ENCODE measurements around the gene LAPTM5.

The LAPTM5 gene

GRCh38 chr1:30731806-30732276, 25.7 kb downstream of the LAPTM5 start:
- Mint-ChIP-seq H3K4me1 (peaks cover 63 to 79% of the 10 kb centered on the region in 2 donors), H3K9me3 (no peaks in the 10 kb centered on the region), H3K27ac (peak overlapping the region; percentile 96), H3K4me3 (peak overlapping the region; percentile 23 to 63), H3K36me3 (peaks cover 33 to 54% of the 10 kb centered on the region in 2 donors), H3K27me3 (no peaks in the 10 kb centered on the region)
- DNase-seq (no peak), ATAC-seq (replicated peaks) (peak; percentile 46 to 49)

- H3K9me3 Mint-ChIP-seq = no peaks in the 10 kb centered on the region
- H3K4me3 Mint-ChIP-seq = peak overlapping the region; percentile 11 to 63
- peaks cover 27 to 48% of the 10 kb centered on the region in 2 donors for H3K36me3 Mint-ChIP-seq
- DNase-seq = no peak
- ATAC-seq (replicated peaks) = no peak
- no peaks in the 10 kb centered on the region for H3K27me3 Mint-ChIP-seq
- H3K4me1 Mint-ChIP-seq = peaks cover 63 to 73% of the 10 kb centered on the region in 2 donors
- peak overlapping the region; percentile 96 for H3K27ac Mint-ChIP-seq
Measured at GRCh38 chr1:30731109-30731805, 26.3 kb downstream of the LAPTM5 start.

GRCh38 chr1:30730346-30731108, 27.0 kb downstream of the LAPTM5 start:
- peak overlapping the region; percentile 96 for H3K27ac Mint-ChIP-seq
- H3K36me3 Mint-ChIP-seq = peaks cover 21 to 41% of the 10 kb centered on the region in 2 donors
- ATAC-seq (replicated peaks) (peak; percentile 49 to 51), DNase-seq (no peak)
- H3K9me3 Mint-ChIP-seq = no peaks in the 10 kb centered on the region
- no peaks in the 10 kb centered on the region for H3K27me3 Mint-ChIP-seq
- peaks cover 58 to 66% of the 10 kb centered on the region in 2 donors for H3K4me1 Mint-ChIP-seq
- H3K4me3 Mint-ChIP-seq = peak overlapping the region; percentile 6 to 60

DNA sequence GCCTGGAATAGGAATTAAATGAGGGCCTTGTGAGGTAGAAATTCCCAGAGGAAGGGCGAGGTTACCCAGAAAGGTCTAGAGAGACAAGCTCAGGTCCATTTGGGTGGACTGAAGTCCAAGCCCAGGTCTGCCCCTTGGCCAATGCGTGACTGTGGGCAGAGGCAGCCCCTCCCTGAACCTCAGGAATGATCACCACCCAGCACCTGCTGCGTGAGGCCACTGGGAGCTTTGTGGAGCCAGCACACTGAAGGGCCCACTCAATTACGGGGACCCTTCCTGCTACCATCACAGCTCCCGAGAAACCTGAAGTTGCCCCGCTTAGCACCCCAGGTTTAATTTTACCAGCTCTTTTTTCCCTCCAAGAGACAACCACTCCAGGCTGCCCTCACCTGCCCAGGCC, 27.7 kb downstream of the LAPTM5 start:
- H3K27me3 Mint-ChIP-seq = no peaks in the 10 kb centered on the region
- ATAC-seq (replicated peaks) (no peak), DNase-seq (no peak)
- peak overlapping the region; percentile 96 for H3K27ac Mint-ChIP-seq
- H3K36me3 Mint-ChIP-seq = peaks cover 14 to 34% of the 10 kb centered on the region in 2 donors
- no peaks in the 10 kb centered on the region for H3K9me3 Mint-ChIP-seq
- peaks cover 57 to 61% of the 10 kb centered on the region in 2 donors for H3K4me1 Mint-ChIP-seq
- peak overlapping the region in 1 of 2 donors; percentile 60 for H3K4me3 Mint-ChIP-seq

DNA sequence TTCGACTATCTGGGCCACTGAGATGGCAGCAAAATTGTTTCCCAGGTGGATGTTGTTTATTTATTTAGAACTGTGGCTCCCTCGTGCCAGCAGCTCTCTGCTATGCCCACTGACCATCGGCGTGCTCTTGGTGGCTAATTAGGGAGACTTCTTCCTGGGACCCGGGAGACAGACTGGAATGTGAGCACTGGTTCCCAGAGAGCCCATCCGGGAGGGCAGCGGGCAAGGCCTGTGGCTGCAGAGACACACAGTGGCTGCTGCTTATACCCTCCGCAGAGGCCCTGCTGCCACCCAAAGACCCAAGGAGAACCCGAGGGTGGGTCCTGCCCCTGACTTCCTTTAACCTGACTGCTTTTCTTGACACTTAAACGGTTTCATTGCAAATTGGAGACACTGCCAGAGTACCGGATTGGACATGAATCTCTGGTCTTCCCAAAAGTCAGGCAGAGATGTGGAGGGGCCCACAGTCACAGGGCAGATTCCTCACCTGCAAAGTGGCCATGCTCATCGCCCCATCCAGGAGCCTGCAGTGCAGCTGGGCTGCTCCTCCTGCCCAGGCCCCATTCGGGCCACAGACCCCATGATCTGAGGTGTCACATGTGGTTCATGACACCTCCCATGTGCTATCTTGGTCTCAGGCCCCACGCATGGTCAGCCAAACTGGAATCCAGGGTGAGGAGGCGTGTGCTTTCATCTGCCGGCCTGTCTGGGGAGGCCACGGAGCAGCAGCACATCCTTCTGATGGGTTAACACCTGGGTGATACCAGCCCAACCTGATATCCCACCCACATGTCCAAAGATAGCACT, 28.5 kb downstream of the LAPTM5 start:
- Mint-ChIP-seq H3K9me3 (no peaks in the 10 kb centered on the region), H3K4me3 (no peak overlapping the region), H3K4me1 (peaks cover 56 to 68% of the 10 kb centered on the region in 2 donors), H3K27ac (peak overlapping the region; percentile 96), H3K27me3 (no peaks in the 10 kb centered on the region), H3K36me3 (peaks cover 7 to 27% of the 10 kb centered on the region in 2 donors)
- no peak for DNase-seq
- peak in 1 of 2 donors; percentile 1 for ATAC-seq (replicated peaks)

GRCh38 chr1:30728340-30728739, 29.2 kb downstream of the LAPTM5 start:
- Mint-ChIP-seq H3K27me3 (no peaks in the 10 kb centered on the region), H3K27ac (peak overlapping the region; percentile 81), H3K9me3 (no peaks in the 10 kb centered on the region), H3K4me1 (peaks cover 57 to 75% of the 10 kb centered on the region in 2 donors), H3K36me3 (peaks cover 8 to 24% of the 10 kb centered on the region in 2 donors), H3K4me3 (no peak overlapping the region)
- DNase-seq = no peak
- ATAC-seq (replicated peaks) = no peak

DNA sequence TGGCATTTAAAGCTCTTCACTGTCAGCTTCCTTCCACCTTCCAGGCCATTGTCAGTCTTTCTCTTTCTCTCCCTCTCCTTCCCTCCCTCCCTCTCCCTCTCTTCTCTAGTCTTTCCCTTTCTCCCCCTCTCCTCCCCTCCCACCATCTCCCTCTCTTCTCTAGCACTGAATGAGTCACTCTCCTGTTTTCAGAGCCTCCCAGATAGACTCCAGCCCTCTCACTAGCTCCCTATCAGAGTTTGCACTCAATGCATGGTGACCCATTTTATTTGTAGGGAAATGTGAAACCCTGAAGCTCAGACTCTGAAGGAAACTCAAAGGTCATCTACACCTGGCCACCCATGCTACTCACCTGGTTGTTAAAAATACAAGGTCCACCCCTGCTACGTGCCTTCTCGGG, 29.8 kb downstream of the LAPTM5 start:
- no peak for ATAC-seq (replicated peaks)
- Mint-ChIP-seq H3K27ac (peak overlapping the region; percentile 81), H3K4me3 (no peak overlapping the region), H3K36me3 (peaks cover 9 to 23% of the 10 kb centered on the region in 2 donors), H3K9me3 (no peaks in the 10 kb centered on the region), H3K4me1 (peaks cover 57 to 77% of the 10 kb centered on the region in 2 donors), H3K27me3 (no peaks in the 10 kb centered on the region)
- no peak for DNase-seq

- Mint-ChIP-seq H3K27ac (peak overlapping the region; percentile 81), H3K27me3 (no peaks in the 10 kb centered on the region), H3K4me1 (peaks cover 55 to 76% of the 10 kb centered on the region in 2 donors), H3K9me3 (no peaks in the 10 kb centered on the region), H3K36me3 (peaks cover 8 to 19% of the 10 kb centered on the region in 2 donors), H3K4me3 (no peak overlapping the region)
- ATAC-seq (replicated peaks) = no peak
- DNase-seq = no peak
Measured at GRCh38 chr1:30726773-30727684, 30.5 kb downstream of the LAPTM5 start.

- no peak for ATAC-seq (replicated peaks)
- Mint-ChIP-seq H3K27ac (no peak overlapping the region), H3K36me3 (peaks cover 10 to 23% of the 10 kb centered on the region in 2 donors), H3K9me3 (no peaks in the 10 kb centered on the region), H3K4me1 (peaks cover 51 to 76% of the 10 kb centered on the region in 2 donors), H3K4me3 (no peak overlapping the region), H3K27me3 (no peaks in the 10 kb centered on the region)
- no peak for DNase-seq
Measured at GRCh38 chr1:30726236-30726635, 31.3 kb downstream of the LAPTM5 start.

DNA sequence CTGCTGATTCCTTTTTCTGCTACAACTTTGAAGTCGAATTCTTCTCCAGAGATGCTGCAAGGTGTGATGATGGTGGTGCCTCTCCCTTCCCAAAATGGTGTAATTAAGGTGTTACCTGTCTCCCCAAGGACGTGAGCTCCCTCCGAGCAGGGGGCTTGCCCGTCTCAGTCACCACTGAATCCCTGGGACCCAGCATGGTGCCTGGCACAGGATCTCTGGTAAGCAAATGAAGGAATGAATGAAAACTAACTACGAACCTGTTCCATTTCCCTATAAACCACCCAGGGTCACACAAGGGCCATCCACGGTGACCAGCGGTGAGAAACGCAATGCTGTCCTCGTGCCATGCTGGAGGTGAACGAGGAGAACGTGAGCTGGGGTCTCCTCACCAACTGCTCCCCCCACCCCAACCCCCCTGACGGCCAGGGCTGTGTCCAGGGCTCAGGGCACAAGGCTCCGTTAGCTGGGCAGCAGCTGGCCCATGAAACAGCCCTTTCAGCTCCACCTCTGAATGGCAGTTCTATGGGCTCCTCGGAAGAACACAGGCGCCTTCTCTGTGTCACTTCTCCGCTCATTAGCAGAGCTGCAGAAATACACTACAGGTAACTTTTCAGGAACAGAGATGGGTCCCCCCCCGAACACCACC, 32.0 kb downstream of the LAPTM5 start:
- DNase-seq = no peak
- no peaks in the 10 kb centered on the region for H3K9me3 Mint-ChIP-seq
- no peaks in the 10 kb centered on the region for H3K27me3 Mint-ChIP-seq
- no peak overlapping the region for H3K27ac Mint-ChIP-seq
- H3K36me3 Mint-ChIP-seq = peaks cover 10 to 23% of the 10 kb centered on the region in 2 donors
- no peak for ATAC-seq (replicated peaks)
- no peak overlapping the region for H3K4me3 Mint-ChIP-seq
- H3K4me1 Mint-ChIP-seq = peaks cover 49 to 76% of the 10 kb centered on the region in 2 donors

- ATAC-seq (replicated peaks) (no peak), DNase-seq (no peak)
- H3K9me3 Mint-ChIP-seq = no peaks in the 10 kb centered on the region
- peaks cover 48 to 74% of the 10 kb centered on the region in 2 donors for H3K4me1 Mint-ChIP-seq
- H3K4me3 Mint-ChIP-seq = no peak overlapping the region
- H3K27me3 Mint-ChIP-seq = no peaks in the 10 kb centered on the region
- no peak overlapping the region for H3K27ac Mint-ChIP-seq
- H3K36me3 Mint-ChIP-seq = peaks cover 10 to 23% of the 10 kb centered on the region in 2 donors
Measured at GRCh38 chr1:30724655-30725421, 32.7 kb downstream of the LAPTM5 start.

DNA sequence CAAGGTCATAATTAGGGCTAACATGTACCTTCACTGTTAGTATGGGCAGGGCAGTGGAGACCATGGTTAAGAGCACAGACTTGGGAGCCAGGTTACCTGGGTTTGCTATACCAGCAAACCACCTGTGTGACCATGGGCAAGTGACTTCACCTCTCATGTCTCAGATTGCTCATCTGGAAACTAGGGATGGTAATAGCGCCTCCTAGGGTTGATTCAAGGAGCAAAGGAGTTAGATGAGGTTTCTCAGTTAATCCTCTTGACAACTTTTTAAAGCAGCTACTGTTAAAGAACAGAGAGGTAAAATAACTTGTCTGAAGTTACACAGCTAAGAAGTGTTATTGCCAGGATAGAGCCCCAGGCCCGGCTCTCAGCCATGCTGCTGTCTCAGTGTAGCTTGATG, 33.4 kb downstream of the LAPTM5 start:
- ATAC-seq (replicated peaks) (no peak), DNase-seq (no peak)
- peak overlapping the region; percentile 53 for H3K27ac Mint-ChIP-seq
- H3K4me3 Mint-ChIP-seq = no peak overlapping the region
- H3K27me3 Mint-ChIP-seq = no peaks in the 10 kb centered on the region
- no peaks in the 10 kb centered on the region for H3K9me3 Mint-ChIP-seq
- H3K4me1 Mint-ChIP-seq = peaks cover 48 to 74% of the 10 kb centered on the region in 2 donors
- peaks cover 10 to 23% of the 10 kb centered on the region in 2 donors for H3K36me3 Mint-ChIP-seq
